Adrenal gland (tissue), 12 donors: ENCODE data around the gene LRRC56. TPM values are rescaled to one million over a fixed set of nuclear protein-coding genes. Genes with fewer than 3 reads are reported as not detected.

ENCODE experiments used
- DNase-seq, 7 donors: peaks; one replicate each; pipeline ENCODE4 v3.0.0-alpha.2; 2019 to 2020
- H3K27ac ChIP-seq, 5 donors: fragments of 200-600 bp; sonication (generic) in 4 of 5; 1 replicate in 3 of 5; 2 replicates in 2 of 5; pipeline versions ENCODE4 v1.5.1 to v1.8.0; 2016 to 2020; ENCODE audit warnings: mild to moderate bottlenecking in 1 of 5
- H3K27me3 ChIP-seq: fragments of 200-600 bp; 2 replicates; pipeline ENCODE4 v1.8.0; 2021
- H3K36me3 ChIP-seq, 2 donors: fragments of 200-600 bp; replicated peaks in 1 of 2; 1 replicate in 1 of 2; 2 replicates in 1 of 2; pipeline versions ENCODE4 v1.5.1 to v1.8.0; 2018 to 2022
- H3K4me1 ChIP-seq, 2 donors: fragments of 200-600 bp; replicated peaks in 1 of 2; 1 replicate in 1 of 2; 2 replicates in 1 of 2; pipeline versions ENCODE4 v1.5.1 to v1.8.0; 2018 to 2021
- H3K4me3 ChIP-seq, 4 donors: fragments of 200-600 bp; sonication (generic) in 3 of 4; one replicate each; pipeline ENCODE4 v1.5.1; 2016 to 2018
- H3K9me3 ChIP-seq, 3 donors: fragments of 200-600 bp; sonication (generic) in 1 of 3; replicated peaks in 1 of 3; 1 replicate in 2 of 3; 2 replicates in 1 of 3; pipeline versions ENCODE4 v1.5.1 to v1.8.0; 2016 to 2021
- POLR2A ChIP-seq, 2 donors: fragments of 450-650 bp; IDR thresholded peaks; one replicate each; pipeline ENCODE4 v1.6.1; 2017; ENCODE audit warnings: antibody characterized with exemption in 2 of 2, mild to moderate bottlenecking in 2 of 2, moderate library complexity in 1 of 2
- WGBS, 4 donors: extraction: QIAGEN DNeasy Blood & Tissue Kit in 2 of 4; methylation state at CpG; one replicate each; pipeline versions ENCODE4 v1.1.5 to v1.1.7; 2013 to 2017; 5-methylcytosine and 5-hydroxymethylcytosine counted together
- intact Hi-C, 2 donors: fragments of 100-400 bp; cut with DNase I; formaldehyde crosslinking; loops; one replicate each; pipeline versions ENCODE4 v1.14.1 to v1.15.0; 2022 to 2023
- polyA plus RNA-seq, 3 donors: library from polyadenylated mRNA; stranded (reverse); fragments of 200-250 nt in 2 of 3; fragments of 350-450 nt in 1 of 3; fragmentation: Illumina TruSeq in 1 of 3; extraction: RNeasy Lipid Tissue Mini Kit (QIAGEN cat#74804) in 1 of 3; gene quantifications; one replicate each; pipeline ENCODE4 v1.2.3, GENCODE V29; 2013 to 2014
- total RNA-seq, 9 donors: library from RNA; depleted of rRNA in 4 of 9; stranded (reverse); fragments of >200 nt in 4 of 9; fragments of 120-200 nt in 1 of 9; fragmentation: NEBNext Ultra II Directional in 1 of 9; extraction: Animal tissue kit (Norgen Biotek cat#: 25700) in 1 of 9; gene quantifications; one replicate each; pipeline versions ENCODE4 v1.1.0 to v1.2.4, GENCODE V29; 2013 to 2023
- TF ChIP-seq, protein P1 (sequence below), 6 experiments: fragments of 450-650 bp in 4 of 6; fragments of 200-600 bp in 2 of 6; sonication (generic) in 1 of 6; IDR thresholded peaks; 1 replicate in 5 of 6; 2 replicates in 1 of 6; pipeline versions ENCODE4 v1.5.1 to v1.8.0; 2016 to 2021; ENCODE audit warnings: antibody characterized with exemption in 6 of 6, mild to moderate bottlenecking in 2 of 6, moderate library complexity in 1 of 6
- donor health status: healthy with polysubstance abuse.
- donor health status: Bipolar disorder and iron deficiency.
- donor health status: DM: yes; HTN: yes; CAD: no.
- donor health status: DM: no; HTN: no; CAD: no.
- donor health status: DM: no; HTN: no; CAD: no.
- donor health status: DM: yes; HTN: yes; CAD: no.

LRRC56 gene
- total and polyA plus RNA-seq, 12 donors: 0.32 to 4.3 (median 0.96) TPM; not detected in 2

DNA sequence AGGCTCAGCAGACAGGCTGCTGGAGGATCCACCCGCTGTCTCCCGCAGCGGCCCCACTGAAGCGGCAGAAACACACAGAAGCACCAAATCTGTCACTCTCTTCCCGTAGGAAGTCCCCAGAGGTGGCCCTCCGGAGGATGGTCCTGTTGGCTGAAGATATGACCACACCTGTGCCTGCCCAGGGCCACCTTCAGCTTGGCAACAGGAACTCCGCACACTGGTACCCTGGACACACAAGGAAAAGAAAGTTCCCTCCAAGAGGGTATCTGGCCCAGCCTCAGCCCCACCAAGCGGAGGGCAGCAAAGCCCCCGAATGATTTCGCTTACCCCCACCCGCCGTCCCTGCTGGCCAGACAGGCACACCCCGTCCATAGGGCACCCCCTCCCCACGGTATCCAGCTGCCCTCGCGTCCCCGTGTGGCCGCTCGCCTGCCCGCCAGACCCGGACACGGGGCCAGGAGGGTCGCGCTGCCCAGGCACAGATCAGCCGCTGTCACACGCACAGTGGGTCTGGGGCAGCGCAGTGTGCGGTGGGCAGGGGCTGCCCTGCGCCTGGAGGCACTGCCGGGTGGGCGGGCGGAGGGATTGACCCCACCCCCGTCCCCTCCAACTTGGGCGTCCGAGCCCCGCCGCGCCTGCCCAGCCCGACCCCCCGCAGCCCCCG, 30.4 kb downstream of the LRRC56 start:
- TF ChIP-seq POLR2A (IDR thresholded peaks at IDR 0.05): no peak
- TF ChIP-seq, protein P1, sequence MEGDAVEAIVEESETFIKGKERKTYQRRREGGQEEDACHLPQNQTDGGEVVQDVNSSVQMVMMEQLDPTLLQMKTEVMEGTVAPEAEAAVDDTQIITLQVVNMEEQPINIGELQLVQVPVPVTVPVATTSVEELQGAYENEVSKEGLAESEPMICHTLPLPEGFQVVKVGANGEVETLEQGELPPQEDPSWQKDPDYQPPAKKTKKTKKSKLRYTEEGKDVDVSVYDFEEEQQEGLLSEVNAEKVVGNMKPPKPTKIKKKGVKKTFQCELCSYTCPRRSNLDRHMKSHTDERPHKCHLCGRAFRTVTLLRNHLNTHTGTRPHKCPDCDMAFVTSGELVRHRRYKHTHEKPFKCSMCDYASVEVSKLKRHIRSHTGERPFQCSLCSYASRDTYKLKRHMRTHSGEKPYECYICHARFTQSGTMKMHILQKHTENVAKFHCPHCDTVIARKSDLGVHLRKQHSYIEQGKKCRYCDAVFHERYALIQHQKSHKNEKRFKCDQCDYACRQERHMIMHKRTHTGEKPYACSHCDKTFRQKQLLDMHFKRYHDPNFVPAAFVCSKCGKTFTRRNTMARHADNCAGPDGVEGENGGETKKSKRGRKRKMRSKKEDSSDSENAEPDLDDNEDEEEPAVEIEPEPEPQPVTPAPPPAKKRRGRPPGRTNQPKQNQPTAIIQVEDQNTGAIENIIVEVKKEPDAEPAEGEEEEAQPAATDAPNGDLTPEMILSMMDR (IDR thresholded peaks at IDR 0.05): no peak
- Histone ChIP-seq H3K27ac (peak overlapping the region in 2 of 5 donors; percentile 65 to 79), H3K4me3 (peak overlapping the region in 3 of 4 donors; percentile 13 to 85 (median 56)), H3K36me3 (no peaks in the 10 kb centered on the region), H3K4me1 (peaks cover 7 to 12% of the 10 kb centered on the region in 2 donors), H3K9me3 (no peaks in the 10 kb centered on the region), H3K27me3 (no peaks in the 10 kb centered on the region)
- WGBS, 4 donors: 25 to 55% (median 32%) methylated on average over 17 to 41 of the region's 41 CpGs; no CpG with 5 or more reads in 1 of the 4 donors
- intact Hi-C loops: no loop called here
- no peak for DNase-seq

DNA sequence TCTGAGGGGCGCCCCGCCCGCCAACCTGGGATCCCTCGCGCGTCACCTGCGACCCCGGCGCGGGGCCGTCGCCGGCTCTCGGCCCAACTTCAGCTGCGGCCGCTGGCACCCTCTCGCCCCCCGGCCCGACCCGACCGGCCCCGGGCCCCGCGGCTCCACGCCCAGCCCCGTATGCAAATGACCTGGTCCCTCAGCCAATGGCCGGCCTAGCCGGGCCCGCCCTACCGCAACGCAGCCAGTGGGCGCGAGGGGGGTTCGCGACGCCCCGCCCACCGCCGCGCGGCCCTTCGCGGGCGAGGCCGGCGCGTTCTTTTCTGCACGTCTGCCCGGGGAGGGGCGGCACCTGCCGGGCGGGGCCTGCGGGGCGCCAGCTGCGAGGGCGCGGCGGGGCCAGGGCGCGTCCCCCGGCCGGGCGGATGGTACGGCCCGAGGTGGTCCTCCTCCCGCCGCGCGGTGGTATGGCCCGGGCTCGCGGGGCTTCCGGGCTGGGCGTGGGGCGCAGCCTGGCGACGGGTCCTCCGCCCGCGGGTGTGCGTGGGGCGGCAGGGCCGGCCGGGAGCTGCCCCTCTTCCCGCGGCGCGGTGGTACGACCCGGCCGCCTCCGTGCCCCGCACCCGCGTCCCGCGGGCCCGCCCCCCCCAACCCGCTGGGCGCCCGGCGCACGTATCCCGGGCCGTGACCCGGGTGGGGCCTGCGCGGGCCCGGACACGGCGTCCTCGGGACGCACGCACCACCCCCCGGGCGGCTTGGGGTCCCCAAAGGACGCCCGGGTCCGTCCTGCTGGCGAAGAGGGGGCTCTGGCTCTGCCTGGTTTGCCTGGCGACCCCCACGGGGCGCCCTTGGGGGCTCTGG, 31.2 kb downstream of the LRRC56 start:
- peak; percentile 91 to 96 (median 94) for DNase-seq
- Histone ChIP-seq H3K4me1 (peaks cover 7 to 12% of the 10 kb centered on the region in 2 donors), H3K27ac (peak overlapping the region in 4 of 5 donors; percentile 42 to 79 (median 66)), H3K9me3 (no peaks in the 10 kb centered on the region), H3K27me3 (no peaks in the 10 kb centered on the region), H3K4me3 (peak overlapping the region in 3 of 4 donors; percentile 35 to 85 (median 56)), H3K36me3 (no peaks in the 10 kb centered on the region)
- TF ChIP-seq POLR2A (IDR thresholded peaks at IDR 0.05): peak; percentile 49 to 70
- TF ChIP-seq, protein P1 (IDR thresholded peaks at IDR 0.05): no peak
- WGBS, 4 donors: 0 to 1% (median 1%) methylated on average over 3 to 123 of the region's 123 CpGs; no CpG with 5 or more reads in 1 of the 4 donors
- intact Hi-C loops: no loop called here

DNA sequence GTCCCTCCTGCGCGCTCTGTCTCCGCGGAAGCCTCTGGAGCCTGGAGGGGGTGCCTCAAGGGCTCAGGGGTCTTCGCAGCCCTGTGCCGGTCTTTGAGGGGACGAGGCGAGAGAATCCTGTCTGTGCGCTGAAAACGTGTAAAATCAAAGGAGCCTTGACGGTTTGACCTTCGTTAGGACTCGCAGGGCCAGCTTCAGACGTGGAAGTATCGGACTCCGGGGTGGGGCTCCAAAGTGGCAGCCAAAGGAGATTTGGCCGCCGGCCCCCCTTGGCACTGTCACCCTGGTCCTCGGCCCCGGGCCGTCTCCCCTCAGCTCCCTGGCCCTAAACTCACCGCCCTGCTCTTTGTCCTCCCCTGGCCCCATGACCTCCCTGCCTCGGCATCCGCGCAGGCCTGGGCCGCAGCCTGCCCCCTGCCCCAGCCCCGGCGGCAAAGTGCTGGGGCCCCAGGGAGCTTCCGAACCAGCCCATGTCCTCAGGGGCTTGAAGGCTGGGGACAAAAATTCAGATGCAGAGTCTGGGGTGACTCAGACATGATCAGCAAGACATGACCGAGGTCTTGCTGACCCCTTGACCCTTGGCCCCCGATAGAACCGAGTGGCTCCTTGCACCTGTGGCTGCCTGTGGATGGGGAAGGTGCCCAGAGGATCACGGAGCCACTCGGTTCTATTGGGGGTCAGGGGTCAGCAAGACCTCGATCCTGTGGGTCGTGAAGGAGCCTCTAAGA, 32.0 kb downstream of the LRRC56 start:
- Histone ChIP-seq H3K4me3 (peak overlapping the region in 2 of 4 donors; percentile 35 to 85), H3K4me1 (peaks cover 7 to 12% of the 10 kb centered on the region in 2 donors), H3K9me3 (no peaks in the 10 kb centered on the region), H3K36me3 (no peaks in the 10 kb centered on the region), H3K27ac (peak overlapping the region in 4 of 5 donors; percentile 42 to 79 (median 66)), H3K27me3 (no peaks in the 10 kb centered on the region)
- TF ChIP-seq POLR2A (IDR thresholded peaks at IDR 0.05): no peak
- TF ChIP-seq, protein P1 (IDR thresholded peaks at IDR 0.05): no peak
- WGBS, 4 donors: 32 to 36% (median 34%) methylated on average over 8 to 36 of the region's 36 CpGs
- peak in 3 of 7 donors; percentile 47 to 68 (median 54) for DNase-seq
- intact Hi-C loops: no loop called here

DNA sequence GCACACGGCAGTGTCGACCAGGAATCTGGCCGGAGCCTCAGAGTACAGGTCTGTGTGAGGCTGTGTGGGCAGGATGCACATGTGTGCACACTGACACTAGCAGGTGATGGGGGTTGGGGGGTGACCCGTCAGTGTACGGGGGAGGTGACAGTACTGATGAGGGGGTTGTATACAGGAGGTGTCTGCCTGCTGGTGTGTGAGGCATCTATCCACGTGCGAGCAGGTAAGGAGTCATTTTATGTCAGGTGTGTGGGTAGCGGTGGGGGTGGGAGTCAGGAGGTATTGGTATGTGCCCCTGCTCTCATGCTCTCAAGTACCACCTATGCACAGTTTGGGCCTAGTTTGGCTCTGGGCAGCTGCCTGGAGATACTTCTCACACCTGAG, 34.5 kb downstream of the LRRC56 start:
- H3K9me3 ChIP-seq: no peaks in the 10 kb centered on the region
- intact Hi-C loops: no loop called here
- no peak overlapping the region for H3K27ac ChIP-seq
- H3K27me3 ChIP-seq: no peaks in the 10 kb centered on the region
- no peak for TF ChIP-seq POLR2A (IDR thresholded peaks at IDR 0.05)
- TF ChIP-seq, protein P1 (IDR thresholded peaks at IDR 0.05): no peak
- peaks cover 7 to 19% of the 10 kb centered on the region in 2 donors for H3K4me1 ChIP-seq
- H3K36me3 ChIP-seq: no peaks in the 10 kb centered on the region
- H3K4me3 ChIP-seq: no peak overlapping the region
- DNase-seq: no peak
- WGBS, 4 donors: 70 to 93% (median 74%) methylated on average over 5 to 8 of the region's 8 CpGs
